ENCODE results near the gene TIA1.
"Not testable (repeated sequence)": the region's sequence is repeated elsewhere in the genome, so short reads cannot be mapped to it uniquely, and the experiment has no call there.

The TIA1 gene

GRCh38 chr2:70248181-70248847 is at the start of gene TIA1:
Gene TIA1 (minus strand): TSS chr2:70248628. CDS start chr2:70248430, 198 bp downstream.
- peak; percentile 98 for DNase-seq (ENCODE audit: low read depth, low spot score)

- not testable (repeated sequence) for DNase-seq (ENCODE audit: low read depth, low spot score)
Observed at GRCh38 chr2:70297828-70298227, 49.4 kb upstream of the TIA1 start.

GRCh38 chr2:70283500-70284191 is 35.2 kb upstream of the TIA1 start:
- no peak for DNase-seq (ENCODE audit: low read depth, low spot score)

- DNase-seq (ENCODE audit: low read depth, low spot score) = no peak
Observed at GRCh38 chr2:70282439-70282838, 34.0 kb upstream of the TIA1 start.

GRCh38 chr2:70280242-70280798 is 31.9 kb upstream of the TIA1 start:
- no peak for DNase-seq (ENCODE audit: low read depth, low spot score)

GRCh38 chr2:70270323-70270722 is 21.9 kb upstream of the TIA1 start:
- DNase-seq (ENCODE audit: low read depth, low spot score) = no peak

GRCh38 chr2:70269422-70270302 is 21.2 kb upstream of the TIA1 start:
- not testable (repeated sequence) for DNase-seq (ENCODE audit: low read depth, low spot score)

- DNase-seq (ENCODE audit: low read depth, low spot score) = not testable (repeated sequence)
Observed at GRCh38 chr2:70266925-70267324, 18.5 kb upstream of the TIA1 start.

- no peak for DNase-seq (ENCODE audit: low read depth, low spot score)
Observed at GRCh38 chr2:70261501-70261900, 13.1 kb upstream of the TIA1 start.

- peak; percentile 24 for DNase-seq (ENCODE audit: low read depth, low spot score)
Observed at GRCh38 chr2:70258532-70258875, 10.1 kb upstream of the TIA1 start.

- no peak for DNase-seq (ENCODE audit: low read depth, low spot score)
Observed at GRCh38 chr2:70255637-70256314, 7.3 kb upstream of the TIA1 start.

- no peak for DNase-seq (ENCODE audit: low read depth, low spot score)
Observed at GRCh38 chr2:70250434-70250833, 2.0 kb upstream of the TIA1 start.

- DNase-seq (ENCODE audit: low read depth, low spot score) = peak; percentile 9
Observed at GRCh38 chr2:70247364-70248180, 856 bp downstream of the TIA1 start.

GRCh38 chr2:70243806-70244584 is 4.4 kb downstream of the TIA1 start:
- no peak for DNase-seq (ENCODE audit: low read depth, low spot score)

GRCh38 chr2:70242552-70242951 is 5.9 kb downstream of the TIA1 start:
- DNase-seq (ENCODE audit: low read depth, low spot score) = no peak

- DNase-seq (ENCODE audit: low read depth, low spot score) = no peak
Observed at GRCh38 chr2:70241340-70241739, 7.1 kb downstream of the TIA1 start.

- DNase-seq (ENCODE audit: low read depth, low spot score) = no peak
Observed at GRCh38 chr2:70240599-70240998, 7.8 kb downstream of the TIA1 start.

- no peak for DNase-seq (ENCODE audit: low read depth, low spot score)
Observed at GRCh38 chr2:70233926-70234325, 14.5 kb downstream of the TIA1 start.

- DNase-seq (ENCODE audit: low read depth, low spot score) = no peak
Observed at GRCh38 chr2:70226781-70227180, 21.6 kb downstream of the TIA1 start.

- DNase-seq (ENCODE audit: low read depth, low spot score) = not testable (repeated sequence)
Observed at GRCh38 chr2:70223305-70223704, 25.1 kb downstream of the TIA1 start.

Data from smooth muscle cell of the brain vasculature (primary cell).